Thyroid gland (tissue), 4 donors: ENCODE data around the gene CCDC83.

Experiments used
- CTCF ChIP-seq, 6 experiments: fragments of 200-600 bp in 3 of 6; fragments of 450-650 bp in 3 of 6; sonication (generic) in 3 of 6; IDR thresholded peaks; one replicate each; pipeline ENCODE4 v1.5.1; 2016 to 2019; ENCODE audit warnings: antibody characterized with exemption in 6 of 6, mild to moderate bottlenecking in 2 of 6, inconsistent platforms in 1 of 6, moderate library complexity in 1 of 6
- POLR2A ChIP-seq, 2 donors: fragments of 450-650 bp; IDR thresholded peaks; one replicate each; pipeline ENCODE4 v1.6.1; 2017; ENCODE audit warnings: antibody characterized with exemption in 2 of 2, mild to moderate bottlenecking in 2 of 2, moderate library complexity in 1 of 2

- no peak for TF ChIP-seq CTCF (IDR thresholded peaks at IDR 0.05)
- no peak for TF ChIP-seq POLR2A (IDR thresholded peaks at IDR 0.05)
These were observed 27.2 kb upstream of the CCDC83 start for GRCh38 chr11:85827748-85828639.
